ENCODE results near the gene RCAN1. TPM values are rescaled to one million over a fixed set of nuclear protein-coding genes. Genes with fewer than 3 reads are reported as not detected.

The RCAN1 gene
- total RNA-seq, 2 experiments from 2014 or later: 1.1 to 1.5 TPM

GRCh38 chr21:34612056-34612455 is 2.9 kb downstream of the RCAN1 start:
- H3K9me3 Mint-ChIP-seq: no peaks in the 10 kb centered on the region
- ATAC-seq (ENCODE audit: poor library complexity) (no peak), DNase-seq (no peak)
- Histone ChIP-seq H3K9me3 (ENCODE audit: control insufficient read depth in 1 of 2, insufficient read depth in 1 of 2, low read length in 2 of 2) (no peaks in the 10 kb centered on the region), H3K4me1 (ENCODE audit: insufficient read depth, low read length) (peaks cover 12% of the 10 kb centered on the region), H3K4me3 (ENCODE audit: low read length) (no peak overlapping the region), H3K27ac (ENCODE audit: low read depth in 1 of 2, low read length in 2 of 2) (no peak overlapping the region), H3K27me3 (ENCODE audit: control insufficient read depth in 1 of 2, insufficient read depth in 2 of 2, low read length in 2 of 2) (no peaks in the 10 kb centered on the region), H3K36me3 (ENCODE audit: insufficient read depth, low read length) (no peaks in the 10 kb centered on the region)
- POLR2A ChIA-PET: no interaction called here
- TF ChIP-seq CTCF (IDR thresholded peaks at IDR 0.05): no peak
- no peaks in the 10 kb centered on the region for H3K27me3 Mint-ChIP-seq
- peaks cover 30% of the 10 kb centered on the region for H3K4me1 Mint-ChIP-seq (ENCODE audit: low read depth)
- CTCF ChIA-PET: interaction anchor here (2.1 kb wide), 1 partner anchor 9 kb away, joined by 6 read pairs; no protein-coding TSS in a partner anchor
- no peak overlapping the region for H3K27ac Mint-ChIP-seq
- intact Hi-C loops (cut with DNase I, micrococcal nuclease): loop anchor here in 1 of 2 experiments (5.0 kb wide), 1 partner anchor 1460 kb away; the partner anchor contains the start of gene CBR1
- peak overlapping the region; percentile 16 for H3K4me3 Mint-ChIP-seq
- H3K36me3 Mint-ChIP-seq (ENCODE audit: low read depth): peaks cover 4% of the 10 kb centered on the region

- H3K4me3 ChIP-seq (ENCODE audit: low read length): no peak overlapping the region
- no peak overlapping the region for H3K27ac ChIP-seq (ENCODE audit: low read depth in 1 of 2, low read length in 2 of 2)
- no peak for DNase-seq
- Mint-ChIP-seq H3K27me3 (no peaks in the 10 kb centered on the region), H3K36me3 (ENCODE audit: low read depth) (peaks cover 4% of the 10 kb centered on the region), H3K4me3 (peak overlapping the region; percentile 13), H3K9me3 (no peaks in the 10 kb centered on the region), H3K27ac (no peak overlapping the region), H3K4me1 (ENCODE audit: low read depth) (peaks cover 30% of the 10 kb centered on the region)
- TF ChIP-seq CTCF (IDR thresholded peaks at IDR 0.05): no peak
- no peaks in the 10 kb centered on the region for H3K9me3 ChIP-seq (ENCODE audit: control insufficient read depth in 1 of 2, insufficient read depth in 1 of 2, low read length in 2 of 2)
- no peaks in the 10 kb centered on the region for H3K36me3 ChIP-seq (ENCODE audit: insufficient read depth, low read length)
- H3K27me3 ChIP-seq (ENCODE audit: control insufficient read depth in 1 of 2, insufficient read depth in 2 of 2, low read length in 2 of 2): no peaks in the 10 kb centered on the region
- peaks cover 12% of the 10 kb centered on the region for H3K4me1 ChIP-seq (ENCODE audit: insufficient read depth, low read length)
- CTCF ChIA-PET: interaction anchor here (2.1 kb wide), 1 partner anchor 9 kb away, joined by 6 read pairs; no protein-coding TSS in a partner anchor
- POLR2A ChIA-PET: interaction anchor here (0.9 kb wide), 1 partner anchor 9 kb away, joined by 3 read pairs; no protein-coding TSS in a partner anchor
- intact Hi-C loops (cut with DNase I, micrococcal nuclease): loop anchor here in 1 of 2 experiments (5.0 kb wide), 1 partner anchor 1461 kb away; the partner anchor contains the start of gene CBR1
- ATAC-seq (ENCODE audit: poor library complexity): no peak
Measured at GRCh38 chr21:34611528-34611927, 3.4 kb downstream of the RCAN1 start.

- Mint-ChIP-seq H3K27me3 (no peaks in the 10 kb centered on the region), H3K9me3 (no peaks in the 10 kb centered on the region), H3K27ac (no peak overlapping the region), H3K4me1 (ENCODE audit: low read depth) (peaks cover 24% of the 10 kb centered on the region), H3K4me3 (no peak overlapping the region), H3K36me3 (ENCODE audit: low read depth) (peaks cover 4% of the 10 kb centered on the region)
- H3K36me3 ChIP-seq (ENCODE audit: insufficient read depth, low read length): no peaks in the 10 kb centered on the region
- ChIA-PET POLR2A (no interaction called here), CTCF (interaction anchor here (1.0 to 1.1 kb wide), 2 partner anchors 8 to 21 kb away, joined by 3 read pairs; no protein-coding TSS in a partner anchor)
- TF ChIP-seq CTCF (IDR thresholded peaks at IDR 0.05): no peak
- no peak overlapping the region for H3K27ac ChIP-seq (ENCODE audit: low read depth in 1 of 2, low read length in 2 of 2)
- no peaks in the 10 kb centered on the region for H3K27me3 ChIP-seq (ENCODE audit: control insufficient read depth in 1 of 2, insufficient read depth in 2 of 2, low read length in 2 of 2)
- DNase-seq (no peak), ATAC-seq (ENCODE audit: poor library complexity) (no peak)
- no peaks in the 10 kb centered on the region for H3K9me3 ChIP-seq (ENCODE audit: control insufficient read depth in 1 of 2, insufficient read depth in 1 of 2, low read length in 2 of 2)
- H3K4me3 ChIP-seq (ENCODE audit: low read length): no peak overlapping the region
- H3K4me1 ChIP-seq (ENCODE audit: insufficient read depth, low read length): peaks cover 9% of the 10 kb centered on the region
- intact Hi-C loops (cut with DNase I, micrococcal nuclease): loop anchor here in 1 of 2 experiments (2.0 to 5.0 kb wide), 2 partner anchors 17 to 1462 kb away; partner anchors contain the start of gene CBR1
Measured at GRCh38 chr21:34609933-34610549, 4.9 kb downstream of the RCAN1 start.

Measured in CD4-positive, alpha-beta T cell (primary cell).